SHP77 (cell line): ENCODE data around the gene RNF7.
"Not testable (repeated sequence)": the region's sequence is repeated elsewhere in the genome, so short reads cannot be mapped to it uniquely, and the experiment has no call there.

Source experiments
- DNase-seq, 2 experiments: peaks; one replicate each; lab custom pipeline; 2025; lab: John Stamatoyannopoulos, UW

RNF7 gene

GRCh38 chr3:141782386-141782932 is 44.4 kb downstream of the RNF7 start:
- DNase-seq: no peak

GRCh38 chr3:141783632-141784031 is 45.5 kb downstream of the RNF7 start:
- no peak for DNase-seq

GRCh38 chr3:141784096-141784495 is 46.0 kb downstream of the RNF7 start:
- DNase-seq: no peak

GRCh38 chr3:141784531-141784930 is 46.4 kb downstream of the RNF7 start:
- DNase-seq: no peak

- DNase-seq: no peak
These were observed 50.1 kb downstream of the RNF7 start for GRCh38 chr3:141788149-141788548.

GRCh38 chr3:141788750-141789149 is 50.7 kb downstream of the RNF7 start:
- not testable (repeated sequence) for DNase-seq

GRCh38 chr3:141789281-141789680 is 51.2 kb downstream of the RNF7 start:
- DNase-seq: no peak

- DNase-seq: no peak
These were observed 52.1 kb downstream of the RNF7 start for GRCh38 chr3:141790171-141790570.

- no peak for DNase-seq
These were observed 54.4 kb downstream of the RNF7 start for GRCh38 chr3:141792495-141792894.

GRCh38 chr3:141793476-141794260 is 55.6 kb downstream of the RNF7 start:
- no peak for DNase-seq

GRCh38 chr3:141795276-141795675 is 57.2 kb downstream of the RNF7 start:
- DNase-seq: no peak

- no peak for DNase-seq
These were observed 57.6 kb downstream of the RNF7 start for GRCh38 chr3:141795741-141796080.

- no peak for DNase-seq
These were observed 58.2 kb downstream of the RNF7 start for GRCh38 chr3:141796081-141796888.
